Kidney glomerular epithelial cell (primary cell): Measurements from ENCODE around the gene COQ10B.
"Not testable (repeated sequence)": the region's sequence is repeated elsewhere in the genome, so short reads cannot be mapped to it uniquely, and the experiment has no call there.

Experiments
- DNase-seq: peaks from one replicate; lab custom pipeline; 2025; lab: John Stamatoyannopoulos, UW

Gene COQ10B

GRCh38 chr2:197453123-197453913, at the start of gene COQ10B:
COQ10B (plus strand) TSS chr2:197453552; CDS start chr2:197453561, 9 bp downstream.
- peak; percentile 100 for DNase-seq

- no peak for DNase-seq
These were observed 47.8 kb upstream of the COQ10B start for GRCh38 chr2:197405582-197405981.

GRCh38 chr2:197414039-197414438, 39.3 kb upstream of the COQ10B start:
- no peak for DNase-seq

- DNase-seq: no peak
These were observed 38.8 kb upstream of the COQ10B start for GRCh38 chr2:197414515-197414914.

GRCh38 chr2:197416268-197416667, 37.1 kb upstream of the COQ10B start:
- no peak for DNase-seq

GRCh38 chr2:197419438-197419837, 33.9 kb upstream of the COQ10B start:
- DNase-seq: no peak

GRCh38 chr2:197423307-197423706, 30.0 kb upstream of the COQ10B start:
- DNase-seq: no peak

- no peak for DNase-seq
These were observed 27.8 kb upstream of the COQ10B start for GRCh38 chr2:197425550-197425949.

- no peak for DNase-seq
These were observed 26.4 kb upstream of the COQ10B start for GRCh38 chr2:197426723-197427603.

- DNase-seq: no peak
These were observed 25.4 kb upstream of the COQ10B start for GRCh38 chr2:197427986-197428385.

GRCh38 chr2:197431858-197432257, 21.5 kb upstream of the COQ10B start:
- no peak for DNase-seq

- not testable (repeated sequence) for DNase-seq
These were observed 20.8 kb upstream of the COQ10B start for GRCh38 chr2:197432527-197432926.

- DNase-seq: no peak
These were observed 19.4 kb upstream of the COQ10B start for GRCh38 chr2:197433780-197434438.

- DNase-seq: peak; percentile 95
These were observed 18.5 kb upstream of the COQ10B start, which contains the start of gene SF3B1 for GRCh38 chr2:197434541-197435513. SF3B1 (minus strand) TSS chr2:197435028; CDS start chr2:197434999, 29 bp downstream.

- DNase-seq: no peak
These were observed 17.5 kb upstream of the COQ10B start for GRCh38 chr2:197435598-197436420.

GRCh38 chr2:197437380-197437779, 16.0 kb upstream of the COQ10B start:
- no peak for DNase-seq

- no peak for DNase-seq
These were observed 10.5 kb upstream of the COQ10B start for GRCh38 chr2:197442857-197443256.

GRCh38 chr2:197445746-197446145, 7.6 kb upstream of the COQ10B start:
- DNase-seq: no peak

GRCh38 chr2:197446844-197447243, 6.5 kb upstream of the COQ10B start:
- no peak for DNase-seq

GRCh38 chr2:197450465-197450864, 2.9 kb upstream of the COQ10B start:
- no peak for DNase-seq
